Measurements from ENCODE around the gene SH3RF3. TPM values are rescaled to one million over a fixed set of nuclear protein-coding genes. Genes with fewer than 3 reads are reported as not detected.

SH3RF3 gene
- total and polyA plus RNA-seq, 2 donors (not counting 1 experiment from before 2014, with no cell fraction given) = 8.3 to 10.1 TPM

DNA sequence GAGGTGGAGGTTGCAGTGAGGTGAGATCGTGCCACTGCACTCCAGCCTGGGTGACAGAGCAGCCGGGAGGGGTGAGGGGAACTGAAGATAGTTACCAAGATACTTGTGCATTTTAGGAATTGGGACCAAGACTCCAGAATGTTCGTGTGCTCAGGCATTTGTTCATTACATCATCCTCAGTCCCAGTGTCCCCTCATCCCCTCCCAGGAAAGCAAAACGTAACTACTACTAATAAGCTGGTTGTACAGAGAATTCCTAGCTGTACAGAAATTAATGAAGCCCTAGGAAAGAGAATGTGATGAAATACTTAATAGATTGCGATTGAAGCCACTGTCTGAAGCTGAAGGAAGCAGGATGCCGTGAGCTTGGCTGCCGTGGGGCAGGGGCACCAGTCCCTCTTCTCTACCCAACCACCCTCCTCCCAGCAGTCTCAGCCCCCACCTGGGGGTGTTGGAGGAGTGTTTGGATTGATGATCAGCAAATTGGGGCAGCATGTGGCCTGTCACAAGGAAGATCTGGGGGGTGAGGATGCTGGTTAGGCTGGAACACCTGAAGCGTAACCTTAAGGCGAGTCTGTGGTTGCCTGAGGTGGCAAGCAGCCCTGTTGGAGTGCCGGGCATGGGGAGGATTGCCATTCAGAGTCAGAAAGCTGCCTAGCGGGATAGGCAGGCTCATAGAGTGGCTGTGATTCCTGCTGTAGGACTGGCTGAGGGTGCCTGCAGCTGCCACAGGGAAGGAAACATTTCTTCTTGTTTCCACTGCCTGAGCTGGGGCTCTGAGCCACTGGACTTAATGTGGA, 140.9 kb downstream of the SH3RF3 start:
- Histone ChIP-seq H4K20me1 (ENCODE audit: control insufficient read depth, extremely low read depth, insufficient read depth, low read length) (no peaks in the 10 kb centered on the region), H3K9me3 (ENCODE audit: control insufficient read depth, insufficient read depth, low read depth, low read length) (no peaks in the 10 kb centered on the region), H3K4me2 (ENCODE audit: extremely low read depth, insufficient read depth, low read length) (no peak overlapping the region), H2AFZ (ENCODE audit: low read length) (no peak overlapping the region), H3K9ac (ENCODE audit: insufficient read depth, low read length) (no peak overlapping the region), H3K79me2 (ENCODE audit: control insufficient read depth, insufficient read depth, low read length) (peaks cover 15% of the 10 kb centered on the region), H3K27ac (ENCODE audit: insufficient read depth, low read length) (no peak overlapping the region), H3K27me3 (ENCODE audit: control insufficient read depth, insufficient read depth, low read length) (no peaks in the 10 kb centered on the region), H3K36me3 (ENCODE audit: control insufficient read depth, insufficient read depth, low read length) (no peaks in the 10 kb centered on the region), H3K4me3 (replicated peaks in 1 of 4; ENCODE audit: control extremely low read depth in 1 of 4, insufficient read depth in 1 of 4, low read depth in 3 of 4, low read length in 4 of 4) (no peak overlapping the region), H3K4me1 (ENCODE audit: control insufficient read depth, extremely low read depth, insufficient read depth, low read length) (no peaks in the 10 kb centered on the region)
- TF ChIP-seq, protein P1, sequence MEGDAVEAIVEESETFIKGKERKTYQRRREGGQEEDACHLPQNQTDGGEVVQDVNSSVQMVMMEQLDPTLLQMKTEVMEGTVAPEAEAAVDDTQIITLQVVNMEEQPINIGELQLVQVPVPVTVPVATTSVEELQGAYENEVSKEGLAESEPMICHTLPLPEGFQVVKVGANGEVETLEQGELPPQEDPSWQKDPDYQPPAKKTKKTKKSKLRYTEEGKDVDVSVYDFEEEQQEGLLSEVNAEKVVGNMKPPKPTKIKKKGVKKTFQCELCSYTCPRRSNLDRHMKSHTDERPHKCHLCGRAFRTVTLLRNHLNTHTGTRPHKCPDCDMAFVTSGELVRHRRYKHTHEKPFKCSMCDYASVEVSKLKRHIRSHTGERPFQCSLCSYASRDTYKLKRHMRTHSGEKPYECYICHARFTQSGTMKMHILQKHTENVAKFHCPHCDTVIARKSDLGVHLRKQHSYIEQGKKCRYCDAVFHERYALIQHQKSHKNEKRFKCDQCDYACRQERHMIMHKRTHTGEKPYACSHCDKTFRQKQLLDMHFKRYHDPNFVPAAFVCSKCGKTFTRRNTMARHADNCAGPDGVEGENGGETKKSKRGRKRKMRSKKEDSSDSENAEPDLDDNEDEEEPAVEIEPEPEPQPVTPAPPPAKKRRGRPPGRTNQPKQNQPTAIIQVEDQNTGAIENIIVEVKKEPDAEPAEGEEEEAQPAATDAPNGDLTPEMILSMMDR (conservative IDR thresholded peaks at IDR 0.05 in 1 of 2, IDR thresholded peaks at IDR 0.05 in 1 of 2; ENCODE audit: low read depth in 1 of 2, low read length in 2 of 2) = no peak
- TF ChIP-seq EZH2 (IDR thresholded peaks at IDR 0.05; ENCODE audit: low read length, missing control alignments) = no peak
- no peak for DNase-seq (ENCODE audit: low read depth in 2 of 2)

DNA sequence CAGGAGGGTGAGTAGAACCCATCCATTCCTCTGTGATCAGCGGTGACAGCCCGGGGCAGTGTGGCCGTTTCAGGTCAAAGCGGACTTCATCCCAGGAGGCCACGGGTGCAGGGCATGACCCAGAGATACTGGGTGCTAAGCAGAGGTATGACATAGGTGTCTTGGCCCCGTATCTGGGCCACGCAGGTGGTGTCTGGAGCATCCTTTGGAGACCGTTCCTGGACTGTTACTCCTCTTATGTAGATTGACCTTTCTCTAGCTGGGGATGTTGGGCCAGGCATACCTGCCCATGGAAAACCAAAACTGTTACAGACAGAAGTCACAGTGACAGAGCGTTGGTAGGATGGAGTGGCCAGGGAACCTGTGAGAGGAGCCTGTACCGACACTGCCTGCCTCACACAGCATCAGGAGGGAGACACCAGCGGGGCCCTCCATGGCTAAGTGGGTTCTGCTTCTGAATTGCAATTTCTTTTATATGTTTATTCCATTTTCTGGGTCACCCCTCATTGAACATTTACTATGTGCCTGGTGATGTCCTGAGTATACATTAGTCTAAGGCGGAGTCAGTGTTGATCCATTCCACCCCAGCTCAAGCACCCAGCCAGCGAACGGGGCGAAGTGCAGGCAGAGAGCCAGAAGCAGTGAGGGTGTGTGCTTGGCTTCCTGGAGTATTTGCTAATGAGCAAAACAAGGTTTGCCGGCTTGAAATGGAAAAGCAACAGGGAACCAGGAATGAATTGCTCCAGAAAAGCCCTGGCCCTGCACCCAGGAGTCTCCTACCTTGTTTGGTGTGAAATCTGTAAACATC, 141.7 kb downstream of the SH3RF3 start:
- H3K27ac ChIP-seq (ENCODE audit: insufficient read depth, low read length) = no peak overlapping the region
- H3K9ac ChIP-seq (ENCODE audit: insufficient read depth, low read length) = no peak overlapping the region
- no peaks in the 10 kb centered on the region for H4K20me1 ChIP-seq (ENCODE audit: control insufficient read depth, extremely low read depth, insufficient read depth, low read length)
- no peak overlapping the region for H3K4me3 ChIP-seq (replicated peaks in 1 of 4; ENCODE audit: control extremely low read depth in 1 of 4, insufficient read depth in 1 of 4, low read depth in 3 of 4, low read length in 4 of 4)
- no peaks in the 10 kb centered on the region for H3K36me3 ChIP-seq (ENCODE audit: control insufficient read depth, insufficient read depth, low read length)
- no peaks in the 10 kb centered on the region for H3K9me3 ChIP-seq (ENCODE audit: control insufficient read depth, insufficient read depth, low read depth, low read length)
- peaks cover 13% of the 10 kb centered on the region for H3K79me2 ChIP-seq (ENCODE audit: control insufficient read depth, insufficient read depth, low read length)
- no peaks in the 10 kb centered on the region for H3K4me1 ChIP-seq (ENCODE audit: control insufficient read depth, extremely low read depth, insufficient read depth, low read length)
- peak in 1 of 2 donors; percentile 52 for DNase-seq (ENCODE audit: low read depth in 2 of 2)
- no peak overlapping the region for H2AFZ ChIP-seq (ENCODE audit: low read length)
- TF ChIP-seq, protein P1 (conservative IDR thresholded peaks at IDR 0.05 in 1 of 2, IDR thresholded peaks at IDR 0.05 in 1 of 2; ENCODE audit: low read depth in 1 of 2, low read length in 2 of 2) = no peak
- TF ChIP-seq EZH2 (IDR thresholded peaks at IDR 0.05; ENCODE audit: low read length, missing control alignments) = no peak
- no peak overlapping the region for H3K4me2 ChIP-seq (ENCODE audit: extremely low read depth, insufficient read depth, low read length)
- H3K27me3 ChIP-seq (ENCODE audit: control insufficient read depth, insufficient read depth, low read length) = no peaks in the 10 kb centered on the region

DNA sequence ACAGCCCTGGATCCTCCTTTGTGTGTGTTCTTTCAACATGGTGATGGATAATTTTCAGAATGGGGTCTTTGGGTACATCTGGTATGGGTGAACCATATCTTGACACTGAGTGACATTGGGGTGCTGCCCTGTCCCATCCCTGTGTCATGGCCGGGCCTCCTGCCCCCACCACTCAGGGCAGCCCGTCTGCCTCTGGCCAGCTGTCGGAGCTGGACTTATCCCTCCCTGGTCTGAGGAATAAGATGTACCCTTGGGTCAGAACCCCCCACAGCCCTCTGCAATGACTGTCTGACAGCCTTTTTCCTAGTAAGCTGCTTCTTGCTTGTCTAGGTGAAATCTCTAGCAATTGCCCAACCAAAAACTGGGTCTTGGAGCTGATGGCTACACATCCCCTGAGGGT, 142.9 kb downstream of the SH3RF3 start:
- no peak overlapping the region for H2AFZ ChIP-seq (ENCODE audit: low read length)
- H3K4me1 ChIP-seq (ENCODE audit: control insufficient read depth, extremely low read depth, insufficient read depth, low read length) = no peaks in the 10 kb centered on the region
- no peak overlapping the region for H3K4me2 ChIP-seq (ENCODE audit: extremely low read depth, insufficient read depth, low read length)
- H3K4me3 ChIP-seq (replicated peaks in 1 of 4; ENCODE audit: control extremely low read depth in 1 of 4, insufficient read depth in 1 of 4, low read depth in 3 of 4, low read length in 4 of 4) = no peak overlapping the region
- no peak for DNase-seq (ENCODE audit: low read depth in 2 of 2)
- no peaks in the 10 kb centered on the region for H4K20me1 ChIP-seq (ENCODE audit: control insufficient read depth, extremely low read depth, insufficient read depth, low read length)
- H3K27me3 ChIP-seq (ENCODE audit: control insufficient read depth, insufficient read depth, low read length) = no peaks in the 10 kb centered on the region
- H3K27ac ChIP-seq (ENCODE audit: insufficient read depth, low read length) = no peak overlapping the region
- H3K9me3 ChIP-seq (ENCODE audit: control insufficient read depth, insufficient read depth, low read depth, low read length) = no peaks in the 10 kb centered on the region
- peaks cover 13% of the 10 kb centered on the region for H3K79me2 ChIP-seq (ENCODE audit: control insufficient read depth, insufficient read depth, low read length)
- no peaks in the 10 kb centered on the region for H3K36me3 ChIP-seq (ENCODE audit: control insufficient read depth, insufficient read depth, low read length)
- no peak overlapping the region for H3K9ac ChIP-seq (ENCODE audit: insufficient read depth, low read length)
- TF ChIP-seq, protein P1 (conservative IDR thresholded peaks at IDR 0.05 in 1 of 2, IDR thresholded peaks at IDR 0.05 in 1 of 2; ENCODE audit: low read depth in 1 of 2, low read length in 2 of 2) = no peak
- no peak for TF ChIP-seq EZH2 (IDR thresholded peaks at IDR 0.05; ENCODE audit: low read length, missing control alignments)

Measured in fibroblast of lung (primary cell).